HG03064 (cell line): ENCODE results near the gene DGKZ.
A peak's percentile ranks its signal among the peaks of the same experiment; 100 is the strongest.

Experiments
- ATAC-seq: cut with Tn5 transposase; IDR thresholded peaks from one replicate; pipeline ENCODE4 v1.9.1; 2021; ENCODE audit warnings: low read depth; ENCODE audit not compliant: unreplicated experiment

DGKZ gene

GRCh38 chr11:46391186-46391577 lies 43.9 kb downstream of the DGKZ start:
- no peak for ATAC-seq

GRCh38 chr11:46391578-46392420 lies 44.5 kb downstream of the DGKZ start, which contains the start of gene CHRM4:
Gene CHRM4, minus strand, starts transcription at chr11:46391776. Its CDS starts 5,219 bp downstream, at chr11:46386557.
- ATAC-seq, result no peak

GRCh38 chr11:46392421-46393230 lies 45.4 kb downstream of the DGKZ start:
- ATAC-seq, result peak; percentile 70

GRCh38 chr11:46393231-46393616 lies 46.0 kb downstream of the DGKZ start:
- no peak for ATAC-seq

GRCh38 chr11:46393759-46394158 lies 46.5 kb downstream of the DGKZ start:
- ATAC-seq, result no peak

- no peak for ATAC-seq
Measured at GRCh38 chr11:46397526-46397925, 50.3 kb downstream of the DGKZ start.

- ATAC-seq, result no peak
Measured at GRCh38 chr11:46402957-46403902, 56.0 kb downstream of the DGKZ start.

- no peak for ATAC-seq
Measured at GRCh38 chr11:46404476-46405017, 57.3 kb downstream of the DGKZ start.

- no peak for ATAC-seq
Measured at GRCh38 chr11:46407635-46408034, 60.4 kb downstream of the DGKZ start.

GRCh38 chr11:46408407-46408986 lies 61.2 kb downstream of the DGKZ start:
- ATAC-seq, result no peak

GRCh38 chr11:46410021-46410420 lies 62.8 kb downstream of the DGKZ start:
- no peak for ATAC-seq

- no peak for ATAC-seq
Measured at GRCh38 chr11:46413760-46414465, 66.7 kb downstream of the DGKZ start.

- no peak for ATAC-seq
Measured at GRCh38 chr11:46414466-46414796, 67.2 kb downstream of the DGKZ start.

- no peak for ATAC-seq
Measured at GRCh38 chr11:46414879-46415278, 67.6 kb downstream of the DGKZ start.

- ATAC-seq, result no peak
Measured at GRCh38 chr11:46417711-46418110, 70.4 kb downstream of the DGKZ start.

GRCh38 chr11:46418751-46419150 lies 71.5 kb downstream of the DGKZ start:
- no peak for ATAC-seq

- no peak for ATAC-seq
Measured at GRCh38 chr11:46420513-46420912, 73.2 kb downstream of the DGKZ start.

GRCh38 chr11:46421257-46421880 lies 74.1 kb downstream of the DGKZ start:
- no peak for ATAC-seq

- ATAC-seq, result no peak
Measured at GRCh38 chr11:46422588-46422987, 75.3 kb downstream of the DGKZ start.
